Umbilical cord (tissue), 2 donors: ENCODE measurements around the gene THOC5. TPM values are rescaled to one million over a fixed set of nuclear protein-coding genes. Genes with fewer than 3 reads are reported as not detected.
"Not testable (repeated sequence)": the region's sequence is repeated elsewhere in the genome, so short reads cannot be mapped to it uniquely, and the experiment has no call there.

ENCODE experiments used
- DNase-seq: peaks from one replicate; pipeline ENCODE4 v3.0.0-alpha.2; 2015; ENCODE audit warnings: low spot score
- total RNA-seq: library from RNA; depleted of rRNA; stranded (reverse); fragments of >200 nt; gene quantifications from one replicate; pipeline ENCODE4 v1.2.3, GENCODE V29; 2014; ENCODE audit warnings: low replicate concordance; ENCODE audit not compliant: insufficient read depth

The THOC5 gene
- 26.5 TPM for total RNA-seq

DNA sequence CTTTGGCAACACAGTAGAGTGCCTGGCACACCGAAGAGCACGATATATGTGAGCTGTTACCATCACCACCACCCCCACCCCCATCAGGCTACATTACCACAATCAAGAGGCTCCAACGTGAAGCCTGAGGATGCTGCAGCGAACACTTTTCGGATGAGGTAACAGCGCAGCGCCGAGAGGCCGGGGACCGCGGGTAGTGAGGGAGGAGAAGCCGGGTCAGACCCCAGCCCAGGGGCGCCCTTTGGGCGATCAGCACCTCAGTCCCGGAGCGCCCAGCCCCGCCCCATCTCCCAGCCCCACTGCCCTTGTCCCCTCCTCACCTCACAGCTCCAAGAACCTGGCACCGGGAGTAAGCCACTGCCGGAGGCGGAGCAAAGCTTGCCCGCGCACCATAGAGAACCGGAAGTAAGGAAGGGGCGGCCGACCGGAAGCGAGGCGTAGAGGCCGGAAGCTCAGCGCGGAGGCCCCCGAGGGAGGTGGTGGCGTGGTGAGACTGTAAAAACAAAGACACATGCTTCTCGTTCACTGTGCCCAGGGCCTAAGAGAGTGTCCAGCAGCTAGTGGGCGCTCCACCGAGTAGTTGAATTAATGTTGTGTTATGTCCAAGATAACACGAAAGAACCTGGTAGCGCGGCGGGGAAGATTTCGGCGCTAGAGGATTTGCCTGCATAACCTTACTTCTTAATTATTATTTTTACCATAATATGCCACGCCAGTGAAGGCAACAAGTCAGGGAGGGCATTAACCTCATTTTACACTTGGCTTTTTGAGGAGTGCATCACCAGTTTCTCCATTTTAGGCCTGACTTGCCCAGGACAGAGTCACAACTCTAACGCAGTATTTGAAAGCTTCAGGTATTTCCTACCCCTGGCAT lies at the start of gene THOC5:
TSS of gene THOC5 (minus strand) at position 407 of the 874 bp plus-strand sequence. CDS start 4,610 bp downstream, outside the sequence.
- DNase-seq, result peak; percentile 98

DNA sequence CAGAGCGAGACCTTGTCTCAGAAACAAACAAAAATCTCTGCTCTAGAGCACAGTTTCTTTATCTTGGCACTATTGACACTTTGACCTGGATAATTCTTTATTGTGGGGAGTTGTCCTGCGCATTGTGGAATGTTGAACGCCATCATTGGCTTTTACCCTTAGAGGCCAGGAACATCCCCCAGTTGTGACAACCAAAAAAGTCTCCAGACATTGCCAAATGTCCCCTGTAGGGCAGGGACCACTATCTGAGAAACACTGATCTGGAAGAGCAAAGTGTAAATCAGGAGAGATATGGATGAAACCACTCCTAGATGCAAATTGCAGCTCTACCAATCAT lies 45.1 kb upstream of the THOC5 start:
- DNase-seq, result no peak

DNA sequence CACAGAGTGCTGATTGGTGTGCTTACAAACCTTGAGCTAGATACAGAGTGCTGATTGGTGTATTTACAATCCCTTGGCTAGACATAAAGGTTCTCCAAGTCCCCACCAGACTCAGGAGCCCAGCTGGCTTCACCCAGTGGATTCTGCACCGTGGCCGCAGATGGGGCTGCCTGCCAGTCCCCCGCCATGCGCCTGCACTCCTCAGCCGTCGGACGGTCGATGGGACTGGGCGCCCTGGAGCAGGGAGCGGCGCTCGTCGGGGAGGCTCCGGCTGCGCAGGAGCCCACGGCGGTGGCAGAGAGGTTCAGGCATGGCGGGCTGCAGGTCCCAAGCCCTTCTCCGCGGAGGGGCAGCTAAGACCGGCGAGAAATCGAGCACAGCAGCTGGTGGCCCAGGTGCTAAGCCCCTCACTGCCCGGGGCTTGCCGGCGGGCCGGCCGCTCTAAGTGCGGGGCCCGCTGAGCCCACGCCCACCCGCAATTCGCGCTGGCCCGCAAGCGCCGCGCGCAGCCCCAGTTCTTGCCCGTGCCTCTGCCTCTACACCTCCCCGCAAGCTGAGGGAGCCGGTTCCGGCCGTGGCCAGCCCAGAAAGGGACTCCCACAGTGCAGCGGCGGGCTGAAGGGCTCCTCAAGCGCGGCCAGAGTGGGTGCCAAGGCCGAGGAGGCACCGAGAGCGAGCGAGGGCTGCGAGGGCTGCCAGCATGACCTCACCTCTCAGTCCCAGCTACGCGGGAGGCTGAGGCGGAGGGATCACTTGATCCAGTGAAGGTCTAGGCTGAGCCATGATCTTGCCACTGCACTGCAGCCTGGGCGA lies 44.5 kb upstream of the THOC5 start:
- not testable (repeated sequence) for DNase-seq

DNA sequence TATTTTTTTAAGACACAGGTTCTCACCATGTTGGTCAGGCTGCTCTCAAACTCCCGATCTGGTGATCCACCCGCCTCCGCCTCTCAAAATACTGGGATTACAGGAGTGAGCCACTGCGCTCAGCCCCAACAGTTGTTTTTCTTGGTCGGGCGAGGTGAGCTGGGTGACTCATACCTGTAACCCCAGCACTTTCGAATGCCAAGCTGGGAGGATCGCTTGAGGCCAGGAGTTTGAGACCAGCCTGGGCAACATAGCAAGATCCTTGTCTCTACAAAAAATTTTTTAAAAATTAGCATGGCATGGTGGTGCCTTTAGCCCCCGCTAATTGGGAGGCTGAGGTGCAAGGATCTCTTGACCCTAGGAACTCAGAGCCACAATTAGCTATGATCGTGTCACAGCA lies 42.9 kb upstream of the THOC5 start:
- no peak for DNase-seq

DNA sequence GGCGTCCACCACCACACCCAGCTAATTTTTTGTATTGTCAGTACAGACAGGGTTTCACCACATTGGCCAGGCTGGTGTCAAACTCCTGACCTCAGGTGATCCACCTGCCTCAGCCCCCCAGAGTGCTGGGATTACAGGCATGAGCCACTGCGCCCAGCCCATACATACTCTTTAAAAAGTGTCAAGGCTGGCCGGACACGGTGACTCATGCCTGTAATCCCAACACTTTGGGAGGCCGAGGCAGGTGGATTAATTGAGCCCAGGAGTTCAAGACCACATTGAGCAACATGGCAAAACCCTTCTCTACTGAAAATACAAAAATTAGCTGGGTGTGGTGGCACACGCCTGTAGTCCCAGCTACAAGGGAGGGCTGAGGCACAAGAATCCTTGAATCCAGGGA lies 40.9 kb upstream of the THOC5 start:
- DNase-seq, result not testable (repeated sequence)

DNA sequence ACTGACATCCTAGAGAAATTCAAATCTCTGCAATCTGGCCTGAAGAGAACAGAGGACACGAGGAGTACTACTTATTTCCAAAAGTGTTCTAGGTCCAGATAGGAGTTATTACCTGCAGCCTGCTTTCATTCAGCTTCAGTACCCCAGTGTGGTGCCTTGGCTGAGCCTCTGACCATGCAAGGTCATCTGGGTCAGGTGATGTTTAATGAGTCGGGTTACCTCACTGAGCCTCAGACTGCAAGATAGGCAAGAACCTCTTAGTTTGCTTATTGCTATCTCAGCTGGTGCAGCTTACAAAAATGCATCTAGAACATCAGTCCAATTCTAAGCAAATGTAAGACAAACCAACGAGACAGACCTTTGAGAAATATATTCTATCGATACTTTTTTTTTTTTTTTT lies 40.4 kb upstream of the THOC5 start:
- no peak for DNase-seq

DNA sequence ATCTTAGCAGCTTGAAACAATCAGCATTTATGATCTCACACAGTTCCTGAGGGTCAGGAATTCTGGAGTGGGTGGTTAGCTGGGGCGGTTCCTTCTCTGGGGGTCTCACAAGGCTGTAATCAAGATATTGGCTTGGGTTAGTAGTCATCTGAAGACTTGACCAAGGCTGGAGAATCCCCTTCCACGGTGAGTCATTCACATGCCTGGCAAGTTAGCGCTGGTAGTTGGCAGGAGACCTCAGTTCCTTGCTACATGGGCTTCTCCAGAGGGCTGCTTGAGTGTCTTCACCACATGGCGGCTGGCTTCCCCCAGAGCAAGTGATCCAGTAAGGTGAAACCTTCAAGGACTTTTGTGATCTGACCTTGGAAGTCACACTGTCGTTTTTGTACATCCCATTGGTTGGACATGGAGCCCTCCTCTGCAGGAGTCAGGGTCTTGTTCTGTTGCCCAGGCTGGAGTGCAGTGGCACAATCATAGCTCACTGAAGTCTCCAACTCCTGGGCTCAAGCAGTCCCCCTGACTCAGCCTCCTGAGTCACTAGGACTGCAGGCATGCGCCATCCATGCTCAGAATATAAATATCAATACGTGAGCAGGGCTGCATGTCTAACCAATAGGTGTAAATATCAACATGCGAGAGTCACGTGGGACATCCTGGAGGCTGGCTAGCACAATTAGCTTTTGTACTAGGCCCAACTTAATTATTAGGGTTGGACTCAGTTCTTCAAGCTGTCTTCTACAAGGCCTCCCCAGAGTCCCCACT lies 34.6 kb upstream of the THOC5 start:
- DNase-seq, result no peak

DNA sequence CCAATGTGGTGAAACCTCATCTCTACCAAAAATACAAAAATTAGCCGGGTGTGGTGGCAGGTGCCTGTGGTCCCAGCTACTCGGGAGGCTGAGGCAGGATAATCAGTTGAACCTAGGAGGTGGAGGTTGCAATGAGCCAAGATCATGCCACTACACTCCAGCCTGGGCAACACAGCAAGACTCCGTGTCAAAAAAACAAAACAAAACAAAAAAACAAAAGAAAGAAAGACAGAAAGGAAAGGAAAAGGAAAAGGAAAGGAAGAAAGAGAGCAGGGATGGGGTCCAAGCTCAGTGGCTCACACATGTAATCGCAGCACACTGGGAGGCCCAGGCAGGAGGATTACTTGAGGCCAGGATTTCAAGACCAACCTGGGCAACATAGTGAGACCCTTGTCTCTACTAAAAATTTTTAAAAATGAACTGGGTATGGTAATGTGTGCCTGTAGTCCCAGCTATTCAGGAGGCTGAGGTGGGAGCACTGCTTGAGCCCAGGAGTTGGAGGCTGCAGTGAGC lies 32.7 kb upstream of the THOC5 start:
- not testable (repeated sequence) for DNase-seq

DNA sequence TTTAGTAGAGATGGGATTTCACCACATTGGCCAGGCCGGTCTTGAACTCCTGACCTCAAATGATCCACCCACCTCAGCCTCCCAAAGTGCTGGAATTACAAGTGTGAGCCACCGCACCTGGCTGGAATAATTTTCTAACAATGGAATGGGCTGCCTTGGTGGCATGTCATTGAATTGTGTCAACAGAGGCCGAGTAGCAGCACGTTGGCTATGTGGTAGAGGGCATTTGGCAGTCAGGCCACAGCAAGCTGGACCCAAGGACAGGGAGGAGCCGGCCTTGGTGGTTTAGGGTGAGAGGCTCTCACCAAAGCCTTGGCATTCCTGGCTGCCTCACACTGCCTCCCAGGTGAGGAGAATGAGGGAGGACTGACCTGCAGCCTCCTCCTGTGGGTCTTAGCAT lies 31.4 kb upstream of the THOC5 start:
- DNase-seq, result no peak

DNA sequence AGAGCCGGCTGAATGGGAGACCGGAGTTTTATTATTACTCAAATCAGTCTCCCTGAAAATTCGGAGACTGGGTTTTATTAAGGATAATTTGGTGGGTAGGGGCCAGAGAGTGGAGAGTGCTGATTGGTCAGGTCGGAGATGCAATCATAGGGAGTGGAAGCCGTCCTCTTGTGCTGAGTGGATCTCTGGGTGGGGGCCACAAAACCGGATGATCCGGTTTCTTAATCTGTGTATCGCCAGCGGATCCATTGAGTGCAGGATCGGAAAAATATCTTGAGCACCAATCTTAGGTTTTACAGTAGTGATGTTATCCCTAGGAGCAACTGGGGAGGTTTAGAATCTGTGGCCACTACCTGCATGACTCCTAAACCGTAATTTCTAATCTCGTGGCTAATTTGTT lies 28.2 kb upstream of the THOC5 start:
- DNase-seq, result peak; percentile 12

DNA sequence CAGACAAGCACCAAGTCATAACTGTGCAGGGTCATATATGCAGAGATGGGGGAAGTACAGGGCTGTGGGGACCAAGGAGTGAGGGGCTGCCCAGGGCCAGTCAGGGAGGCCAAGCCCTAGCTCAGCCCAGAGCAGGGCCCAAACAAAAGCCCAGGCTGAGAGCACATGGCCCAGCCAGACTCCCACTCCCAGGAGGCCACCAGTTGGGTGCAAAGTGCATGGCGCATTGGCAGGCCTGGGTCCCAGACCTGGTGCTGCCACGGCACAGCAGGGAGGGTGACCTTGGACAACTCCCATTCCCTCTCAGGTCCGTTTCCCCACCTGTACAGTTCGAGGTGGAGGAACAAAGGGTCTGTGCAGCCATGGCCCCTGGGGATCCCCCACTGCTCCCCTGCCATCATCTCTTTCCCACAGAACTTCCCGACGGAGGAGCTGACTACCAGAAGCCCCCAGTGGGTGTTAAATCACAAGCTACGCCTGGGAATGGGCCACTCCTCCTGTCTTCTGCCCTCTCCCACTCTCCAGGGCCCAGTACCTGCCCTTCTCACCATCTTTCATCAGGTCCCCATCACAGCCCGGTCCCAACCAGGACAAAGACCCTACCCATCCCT lies 26.7 kb upstream of the THOC5 start:
- DNase-seq, result no peak

DNA sequence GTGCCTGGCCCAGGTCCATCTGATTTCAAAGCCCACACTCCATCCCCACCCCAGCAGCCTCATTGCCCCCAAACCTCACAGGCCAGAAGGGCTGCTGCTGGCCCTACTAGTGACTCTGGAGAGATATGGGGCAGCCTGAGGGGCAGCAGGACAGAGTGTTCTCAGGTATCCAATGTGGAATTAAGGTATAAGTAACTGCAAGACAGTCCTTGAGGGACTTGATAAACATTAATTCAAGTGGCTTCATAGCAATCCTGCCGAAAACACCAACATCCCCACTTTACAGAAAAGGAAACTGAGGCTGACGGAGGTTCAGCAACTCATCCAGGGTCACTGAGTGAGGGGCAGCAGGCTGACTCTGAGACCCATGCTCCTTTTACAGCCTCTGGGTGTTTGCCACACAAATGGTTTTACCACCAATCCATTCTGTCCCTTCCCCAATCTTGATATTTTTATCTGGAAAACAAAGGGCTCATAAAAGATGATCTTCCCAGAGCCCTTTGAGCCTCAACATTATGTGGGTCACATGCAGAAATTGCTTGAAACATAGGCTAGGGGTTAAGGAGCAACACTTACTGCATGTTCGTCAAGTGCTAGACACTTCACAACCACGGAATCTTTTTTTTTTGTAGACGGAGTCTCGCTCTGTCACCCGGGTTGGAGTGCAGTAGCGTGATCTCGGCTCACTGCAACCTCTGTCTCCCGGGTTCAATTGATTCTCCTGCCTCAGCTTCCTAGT lies 25.1 kb upstream of the THOC5 start:
- DNase-seq, result no peak

DNA sequence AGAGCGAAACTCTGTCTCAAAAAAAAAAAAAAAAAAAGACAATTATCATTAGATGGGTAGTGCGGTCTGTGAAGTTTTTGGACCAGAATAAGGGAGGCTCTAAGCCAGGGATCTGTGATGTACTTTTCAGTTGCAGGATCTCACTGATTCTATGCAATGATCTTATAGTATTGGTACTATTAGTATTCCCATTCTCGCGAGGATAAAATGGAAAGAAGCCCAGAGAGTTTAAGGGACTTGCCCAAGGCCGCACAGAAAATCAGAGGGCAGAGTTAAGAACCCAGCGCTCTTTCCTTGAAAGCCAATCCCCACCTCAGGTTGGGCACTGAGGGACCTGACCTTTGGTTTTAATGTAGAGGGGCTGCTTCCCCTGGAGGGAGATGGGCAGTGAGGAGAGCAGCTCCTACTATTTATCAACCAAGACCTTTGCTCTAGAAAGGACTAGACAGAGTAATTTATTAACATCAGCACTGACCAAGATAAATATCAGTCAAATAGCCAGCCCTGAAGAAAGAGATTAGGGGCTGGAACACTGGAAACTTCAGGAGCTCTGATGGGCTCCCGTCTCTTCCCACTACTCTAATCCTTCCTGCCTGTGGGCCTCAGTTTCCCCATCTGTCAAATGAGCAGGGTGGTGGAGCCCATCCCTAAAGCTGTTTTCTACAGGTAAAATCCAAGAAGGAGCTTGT lies 21.3 kb upstream of the THOC5 start:
- no peak for DNase-seq

DNA sequence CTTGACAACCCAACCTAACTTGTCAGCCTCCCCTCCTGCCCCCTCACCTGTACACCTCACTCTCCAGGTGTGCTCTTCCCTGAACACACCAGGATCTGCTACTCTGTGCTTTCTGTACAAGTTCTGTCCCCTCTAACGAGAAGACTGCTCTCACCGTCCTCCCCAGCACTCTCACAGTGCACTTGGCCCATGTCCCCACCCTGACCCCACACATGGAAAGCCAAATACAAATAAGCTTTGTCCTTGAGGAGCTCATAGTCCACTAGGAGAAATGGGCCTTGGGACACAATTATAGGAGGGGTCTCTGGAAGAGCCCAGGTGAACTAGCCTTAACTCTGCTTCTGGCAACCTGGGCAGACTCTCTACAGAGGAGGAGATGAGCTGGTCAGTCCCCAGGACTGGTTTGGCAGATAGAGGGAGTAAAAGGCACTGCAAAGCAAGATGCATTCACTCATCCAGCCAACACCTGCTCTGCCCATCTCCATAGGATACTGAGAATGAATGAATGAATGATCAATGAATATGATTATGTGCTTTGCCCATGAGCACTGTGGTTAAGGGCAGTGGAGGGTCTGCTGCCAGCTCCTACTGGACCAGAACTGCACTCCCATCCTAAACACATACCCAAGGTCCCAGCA lies 17.5 kb upstream of the THOC5 start:
- DNase-seq, result no peak

DNA sequence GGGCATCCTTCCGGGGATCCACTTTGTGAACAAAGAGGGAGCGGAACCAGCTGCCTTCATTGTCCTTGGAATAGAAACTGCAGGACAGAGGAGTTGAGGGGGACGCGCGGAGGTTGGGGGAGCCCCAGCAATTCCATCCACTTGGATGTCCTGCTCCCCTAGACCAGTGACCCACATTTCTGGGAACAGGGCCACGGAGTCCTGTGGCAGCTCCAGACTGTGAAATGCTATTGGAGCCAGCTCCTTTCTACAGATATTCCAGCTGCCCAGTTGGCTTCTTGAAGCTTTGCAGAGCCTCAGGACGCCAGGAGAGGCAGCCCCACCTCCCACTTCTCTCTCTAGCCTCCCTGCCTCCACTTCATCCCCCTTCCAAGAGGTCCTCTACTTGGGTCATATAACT lies 16.9 kb upstream of the THOC5 start:
- DNase-seq, result no peak

DNA sequence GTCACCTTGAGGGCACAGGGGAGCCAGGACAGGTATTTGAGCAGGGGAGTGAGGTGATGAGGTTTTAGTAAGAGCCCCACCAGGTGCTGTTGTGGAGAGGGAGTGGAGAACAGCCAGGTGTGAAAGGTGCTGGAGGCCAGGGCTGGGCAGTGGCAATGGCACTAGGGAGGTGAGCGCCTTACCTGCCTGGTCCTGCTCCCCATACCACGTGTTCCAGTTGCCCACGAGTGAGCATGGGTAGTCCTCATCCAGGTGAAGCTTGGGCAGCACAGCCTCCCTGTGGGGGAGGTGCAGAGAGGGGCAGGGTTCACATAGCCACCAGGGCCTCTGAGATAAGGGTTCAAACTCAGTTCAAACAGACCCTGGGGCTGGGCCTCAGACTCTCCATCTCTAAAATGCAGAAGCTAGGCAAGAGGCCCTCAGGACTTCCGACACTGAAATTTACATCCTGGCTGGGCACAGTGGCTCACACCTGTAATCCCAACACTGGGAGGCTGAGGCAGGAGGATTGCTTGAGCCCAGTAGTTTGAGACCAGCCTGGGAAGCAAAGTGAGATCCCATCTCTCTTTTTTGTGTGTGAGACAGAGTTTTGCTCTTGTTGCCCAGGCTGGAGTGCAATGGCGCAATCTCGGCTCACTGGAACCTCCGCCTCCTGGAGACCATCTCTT lies 15.6 kb upstream of the THOC5 start:
- DNase-seq, result no peak

DNA sequence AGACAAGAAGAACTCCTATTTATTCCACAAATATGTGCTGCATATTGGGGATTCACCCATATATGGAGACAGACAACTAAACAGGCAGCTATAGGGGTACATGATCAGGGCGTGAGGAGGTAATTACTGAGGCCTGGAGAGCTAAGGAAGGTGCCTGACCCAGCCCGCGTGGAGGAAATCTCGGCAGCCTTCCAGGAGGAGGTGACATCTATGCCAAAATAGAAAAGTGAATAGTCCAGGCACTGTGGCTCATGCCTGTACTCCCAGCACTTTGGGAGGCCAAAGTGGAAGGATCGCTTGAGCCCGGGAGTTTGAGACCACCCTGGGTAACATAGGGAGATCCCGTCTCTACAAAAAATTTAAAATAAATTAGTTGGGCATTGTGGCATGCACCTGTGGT lies 13.8 kb upstream of the THOC5 start:
- no peak for DNase-seq

DNA sequence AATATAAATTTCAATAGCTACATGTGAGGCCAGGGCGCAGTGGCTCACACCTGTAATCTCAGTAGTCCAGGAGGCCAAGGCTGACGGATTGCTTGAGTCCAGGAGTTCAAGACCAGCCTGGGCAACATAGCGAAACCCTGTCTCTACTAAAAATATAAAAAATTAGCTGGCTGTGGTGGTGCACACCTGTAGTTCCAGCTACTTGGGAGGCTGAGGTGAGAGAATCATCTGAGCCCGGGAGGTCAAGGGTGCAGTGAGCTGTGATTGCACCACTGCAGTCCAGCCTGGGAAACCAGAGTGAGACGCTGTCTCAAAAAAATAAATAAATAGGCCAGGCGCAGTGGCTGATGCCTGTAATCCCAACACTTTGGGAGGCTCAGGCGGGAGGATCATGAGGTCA lies 13.0 kb upstream of the THOC5 start:
- not testable (repeated sequence) for DNase-seq
